OCI-LY7 (cell line): Measurements from ENCODE around the gene WDR46.

Experiments
- EZH2phosphoT487 ChIP-seq: fragments of 200-600 bp; sonication (generic); IDR thresholded peaks from 2 replicates; pipeline ENCODE4 v1.6.1; 2018; ENCODE audit warnings: low read depth, borderline replicate concordance, mild to moderate bottlenecking, mixed run types, antibody characterized with exemption, low read length, moderate library complexity, mixed read lengths
- TF ChIP-seq, protein P1 (sequence below): fragments of 200-600 bp; sonication (generic); conservative IDR thresholded peaks from 2 replicates; pipeline ENCODE4 v1.5.1; 2014; ENCODE audit warnings: mild to moderate bottlenecking, antibody characterized with exemption, low read length, moderate library complexity, mixed read lengths

DNA sequence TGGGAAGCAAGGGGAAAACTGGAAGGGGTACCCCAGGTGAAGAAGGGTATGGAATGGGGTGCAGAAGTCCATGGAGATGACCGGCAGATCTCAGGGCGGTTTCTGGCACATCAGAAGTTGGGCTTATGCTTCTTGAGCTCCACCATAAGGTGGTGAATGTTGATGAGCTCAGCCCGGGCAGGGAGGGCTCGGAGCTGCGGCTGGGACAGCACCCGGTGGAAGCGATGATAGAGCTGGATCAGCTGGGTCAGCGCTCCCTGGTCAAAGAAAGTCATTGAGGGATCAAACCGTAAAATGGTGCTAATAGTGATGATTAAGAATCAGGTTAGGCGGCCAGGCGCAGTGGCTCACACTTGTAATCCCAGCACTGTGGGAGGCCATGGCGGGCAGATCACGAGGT is 38.3 kb downstream of the WDR46 start:
- TF ChIP-seq, protein P1, sequence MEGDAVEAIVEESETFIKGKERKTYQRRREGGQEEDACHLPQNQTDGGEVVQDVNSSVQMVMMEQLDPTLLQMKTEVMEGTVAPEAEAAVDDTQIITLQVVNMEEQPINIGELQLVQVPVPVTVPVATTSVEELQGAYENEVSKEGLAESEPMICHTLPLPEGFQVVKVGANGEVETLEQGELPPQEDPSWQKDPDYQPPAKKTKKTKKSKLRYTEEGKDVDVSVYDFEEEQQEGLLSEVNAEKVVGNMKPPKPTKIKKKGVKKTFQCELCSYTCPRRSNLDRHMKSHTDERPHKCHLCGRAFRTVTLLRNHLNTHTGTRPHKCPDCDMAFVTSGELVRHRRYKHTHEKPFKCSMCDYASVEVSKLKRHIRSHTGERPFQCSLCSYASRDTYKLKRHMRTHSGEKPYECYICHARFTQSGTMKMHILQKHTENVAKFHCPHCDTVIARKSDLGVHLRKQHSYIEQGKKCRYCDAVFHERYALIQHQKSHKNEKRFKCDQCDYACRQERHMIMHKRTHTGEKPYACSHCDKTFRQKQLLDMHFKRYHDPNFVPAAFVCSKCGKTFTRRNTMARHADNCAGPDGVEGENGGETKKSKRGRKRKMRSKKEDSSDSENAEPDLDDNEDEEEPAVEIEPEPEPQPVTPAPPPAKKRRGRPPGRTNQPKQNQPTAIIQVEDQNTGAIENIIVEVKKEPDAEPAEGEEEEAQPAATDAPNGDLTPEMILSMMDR = no peak
- TF ChIP-seq EZH2phosphoT487 = no peak
